ENCODE measurements around the gene DENND2A.
"Not testable (repeated sequence)": the region's sequence is repeated elsewhere in the genome, so short reads cannot be mapped to it uniquely, and the experiment has no call there.

DENND2A gene

DNA sequence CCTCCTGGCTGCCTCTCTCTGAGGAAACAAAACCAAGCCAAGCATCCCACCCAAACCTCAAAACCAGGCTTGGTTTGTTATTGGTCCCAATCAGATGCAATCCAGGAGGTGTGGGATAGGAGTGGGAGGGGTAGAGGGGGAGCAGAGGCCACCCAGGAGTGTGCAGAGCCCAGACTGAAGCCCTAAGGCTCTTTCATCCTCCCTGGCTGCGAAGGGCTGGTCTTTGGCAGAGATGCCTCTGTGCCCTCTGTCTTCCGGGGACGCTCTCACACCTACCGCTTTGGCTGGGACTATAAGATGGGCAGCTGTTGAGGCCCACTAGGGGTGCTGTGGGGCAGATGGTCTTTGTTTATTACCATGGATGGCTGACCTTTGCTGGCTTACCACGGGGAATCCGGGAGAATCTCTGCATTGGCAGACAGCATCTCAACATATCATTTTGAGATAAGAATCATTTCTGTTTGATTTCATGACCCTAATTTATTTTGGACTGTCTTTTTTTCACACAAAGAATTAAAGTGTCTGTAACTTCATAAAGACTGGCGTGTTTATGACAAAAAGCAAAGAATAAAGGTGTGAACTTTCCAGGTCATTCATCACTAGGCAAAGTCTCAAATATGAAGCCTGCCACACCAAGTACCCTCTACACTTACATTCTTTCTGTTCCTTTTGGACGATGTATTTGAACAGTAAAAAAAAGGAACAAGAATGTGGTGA is 6.5 kb upstream of the DENND2A start:
- no peak for DNase-seq (ENCODE audit: low read depth in 1 of 2, low spot score in 1 of 2)

DNA sequence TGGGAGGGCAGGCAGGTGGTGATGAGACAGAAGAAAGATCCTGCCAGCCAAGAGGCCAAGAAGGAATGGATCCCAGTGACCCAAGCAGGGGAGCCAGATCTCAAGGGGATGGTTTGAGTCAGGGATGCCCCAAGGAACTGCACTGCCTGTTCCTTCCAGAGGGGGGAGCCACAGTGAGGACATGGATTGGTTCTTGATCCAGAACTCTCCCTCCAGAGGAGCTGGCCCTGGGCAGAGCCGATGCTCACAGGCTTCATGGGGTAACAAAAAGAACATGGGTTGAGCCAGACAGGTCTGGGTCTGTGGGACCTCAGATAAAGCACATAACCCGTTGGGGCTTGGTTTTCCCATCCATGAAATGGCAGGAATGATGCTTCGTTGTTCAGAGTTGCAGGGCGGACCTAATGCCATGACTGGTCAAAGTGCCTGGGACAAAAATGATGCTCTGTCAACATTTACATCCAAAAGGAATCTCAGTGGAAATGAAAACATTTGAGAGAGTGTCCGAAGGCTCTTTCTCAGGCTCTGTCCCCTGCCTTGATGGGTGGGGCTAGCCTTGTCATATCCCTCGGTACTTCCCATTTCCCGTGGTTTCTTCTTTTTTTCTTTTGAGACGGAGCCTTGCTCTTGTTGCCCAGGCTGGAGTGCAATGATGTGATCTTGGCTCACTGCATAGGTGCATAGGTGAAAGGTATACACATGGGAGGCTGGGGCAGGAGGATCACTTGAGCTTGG is 4.7 kb upstream of the DENND2A start:
- DNase-seq (ENCODE audit: low read depth in 1 of 2, low spot score in 1 of 2) = no peak

DNA sequence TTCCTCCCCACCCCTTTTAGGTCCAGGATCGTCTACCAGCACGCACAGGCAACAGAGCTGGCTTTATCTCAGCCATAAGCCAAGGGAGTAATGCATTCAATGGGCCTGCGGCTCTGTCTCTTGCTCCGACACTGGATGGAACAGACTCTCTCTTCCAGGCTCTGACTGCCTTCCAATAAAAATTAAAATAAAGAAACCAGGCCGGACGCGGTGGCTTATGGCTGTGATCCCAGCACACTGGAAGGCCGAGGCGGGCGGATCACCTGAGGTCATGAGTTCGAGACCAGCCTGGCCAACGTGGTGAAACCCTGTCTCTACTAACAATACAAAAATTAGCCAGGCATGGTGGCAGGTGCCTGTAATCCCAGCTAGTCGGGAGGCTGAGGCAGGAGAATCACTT is 4.1 kb upstream of the DENND2A start:
- DNase-seq (ENCODE audit: low read depth in 1 of 2, low spot score in 1 of 2) = not testable (repeated sequence)

DNA sequence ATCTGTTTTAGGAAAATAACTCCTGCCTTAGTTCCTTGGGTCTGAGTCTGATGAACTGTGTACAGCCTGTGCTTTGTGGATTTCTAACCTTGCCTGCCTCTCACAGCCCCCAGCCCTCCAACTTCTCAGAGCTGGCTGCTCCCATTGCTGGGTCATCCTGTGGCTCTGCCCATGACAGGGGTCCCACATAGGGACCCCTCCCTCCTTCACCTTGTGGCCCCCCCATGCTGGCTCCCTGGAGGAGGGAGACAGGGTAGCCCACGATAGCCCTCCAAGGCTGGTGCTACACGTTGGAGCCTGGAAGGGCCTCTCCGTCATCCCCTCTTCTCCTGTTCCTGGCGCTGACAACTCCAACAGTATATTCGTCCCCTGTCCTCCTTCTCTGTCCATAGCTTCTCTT is 2.8 kb upstream of the DENND2A start:
- DNase-seq (ENCODE audit: low read depth in 1 of 2, low spot score in 1 of 2) = no peak

DNA sequence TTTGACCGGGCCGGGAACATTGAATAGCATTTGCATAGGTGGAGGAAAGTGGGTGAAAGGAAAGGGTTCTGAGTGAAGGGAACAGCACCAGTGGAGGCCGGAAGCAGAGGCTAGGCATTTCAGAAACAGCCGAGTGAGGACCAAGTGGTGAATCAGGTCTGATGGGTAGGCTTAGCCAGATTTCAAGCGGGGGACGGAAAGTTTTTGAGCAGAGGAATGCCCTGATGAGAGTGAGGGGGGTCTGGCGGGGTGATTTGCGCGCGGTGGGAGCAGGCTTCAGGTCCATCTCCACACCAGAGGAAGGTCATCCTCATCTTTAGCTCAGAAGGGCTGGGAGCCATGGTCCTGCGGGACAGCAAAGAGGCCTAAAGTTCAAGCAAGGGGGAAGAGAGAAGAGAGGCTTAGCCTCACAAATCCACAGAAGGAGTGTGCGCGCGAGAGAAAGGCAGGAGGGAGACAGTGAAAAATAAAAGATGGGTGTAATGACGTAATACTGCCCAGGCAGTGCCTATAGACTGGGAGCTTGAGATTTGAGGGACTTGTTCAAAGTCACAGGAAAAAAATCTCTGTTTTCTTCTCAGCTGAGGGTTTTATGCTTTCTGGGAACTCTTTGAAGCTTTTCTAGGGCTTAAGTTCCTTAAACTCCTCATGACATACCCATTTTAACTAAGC is 1.0 kb upstream of the DENND2A start:
- no peak for DNase-seq (ENCODE audit: low read depth in 1 of 2, low spot score in 1 of 2)

DNA sequence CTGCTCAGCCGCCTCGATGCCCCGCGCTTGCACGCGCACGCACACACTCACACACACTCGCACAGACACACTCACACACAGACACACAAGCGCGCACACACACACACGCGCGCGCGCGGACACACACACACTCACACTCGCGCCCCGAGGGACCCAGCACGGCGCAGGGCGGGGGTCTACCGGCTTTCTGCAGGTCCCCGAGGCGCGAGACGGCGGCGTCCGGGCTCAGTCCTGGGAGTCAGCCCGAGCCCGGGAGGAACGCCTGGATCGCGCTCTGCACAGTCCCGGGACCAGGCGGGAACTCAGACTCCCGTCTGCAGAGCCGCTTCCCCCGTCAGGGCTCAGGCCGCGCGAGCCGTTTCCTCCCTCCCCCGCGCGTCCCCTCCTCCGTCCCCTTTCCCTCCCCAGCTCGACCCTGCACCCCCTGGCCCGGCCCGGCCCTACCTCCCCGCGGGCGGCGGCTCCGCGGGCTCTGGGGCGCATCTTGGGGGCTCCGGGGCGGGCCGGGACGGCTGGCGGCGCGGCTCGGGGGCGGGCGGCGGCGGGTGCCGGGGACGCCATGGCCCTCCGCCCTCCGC is 464 bp downstream of the DENND2A start:
- no peak for DNase-seq (ENCODE audit: low read depth in 1 of 2, low spot score in 1 of 2)

DNA sequence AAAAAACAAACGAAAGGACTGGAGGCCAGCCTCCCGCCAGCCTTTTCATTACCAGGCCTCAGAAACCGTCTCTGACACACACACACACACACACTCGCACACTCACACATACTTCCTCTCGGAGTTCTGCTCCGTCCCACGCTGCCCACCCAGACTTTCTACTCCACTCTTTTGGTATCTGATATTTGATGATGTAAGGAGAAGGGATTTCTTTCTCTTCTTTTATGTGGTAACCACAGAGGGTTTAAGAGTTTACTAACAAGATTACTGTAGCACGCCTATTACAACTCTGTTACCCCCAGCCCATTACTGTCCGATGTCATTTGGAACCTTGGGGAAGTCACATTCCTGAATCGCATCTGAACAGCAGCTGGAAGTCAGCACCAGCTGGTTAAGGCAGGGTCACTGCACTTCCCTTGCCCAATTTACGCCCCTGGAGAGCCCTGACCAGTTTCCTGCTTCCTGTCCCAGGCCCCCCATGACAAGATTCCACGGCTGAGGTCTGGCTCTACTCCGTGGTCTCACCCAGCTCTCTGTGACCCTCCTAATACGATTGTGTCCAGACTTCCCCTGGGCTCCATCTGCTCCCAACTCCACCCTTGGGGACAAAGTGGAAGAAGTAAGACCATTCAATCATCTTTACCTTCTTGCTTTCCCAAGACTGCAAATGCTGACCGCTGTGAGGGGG is 1.1 kb downstream of the DENND2A start:
- DNase-seq (ENCODE audit: low read depth in 1 of 2, low spot score in 1 of 2) = no peak

DNA sequence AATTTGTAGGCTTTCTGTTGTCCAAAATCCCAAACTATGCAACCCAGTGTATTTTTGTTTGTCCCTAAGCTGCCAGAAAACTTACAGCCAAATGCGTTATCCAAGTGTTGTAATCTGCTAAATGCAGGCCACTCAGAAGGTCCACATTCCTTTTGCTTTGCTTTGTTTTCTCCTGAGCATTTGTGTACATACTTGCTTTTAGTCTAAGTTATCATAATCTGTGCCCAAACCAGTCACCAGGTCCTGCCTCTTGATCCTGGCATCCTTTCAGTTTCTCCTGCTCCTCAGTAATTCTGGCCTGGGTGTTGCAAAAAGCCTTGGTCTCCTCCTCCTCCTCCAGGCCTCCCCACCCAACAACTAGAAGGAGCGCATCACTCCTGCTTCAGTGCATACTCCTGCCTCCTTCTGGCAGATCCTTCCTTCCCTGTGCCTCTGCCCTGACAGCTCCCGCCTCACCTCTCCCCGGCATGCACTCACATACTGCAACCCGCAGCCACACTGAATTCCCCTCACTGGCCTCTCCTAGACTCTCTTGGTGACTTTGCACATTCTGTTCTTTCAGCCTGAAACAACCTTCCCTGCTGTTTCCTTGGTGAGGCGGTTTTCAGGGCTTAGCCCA is 2.3 kb downstream of the DENND2A start:
- no peak for DNase-seq (ENCODE audit: low read depth in 1 of 2, low spot score in 1 of 2)

DNA sequence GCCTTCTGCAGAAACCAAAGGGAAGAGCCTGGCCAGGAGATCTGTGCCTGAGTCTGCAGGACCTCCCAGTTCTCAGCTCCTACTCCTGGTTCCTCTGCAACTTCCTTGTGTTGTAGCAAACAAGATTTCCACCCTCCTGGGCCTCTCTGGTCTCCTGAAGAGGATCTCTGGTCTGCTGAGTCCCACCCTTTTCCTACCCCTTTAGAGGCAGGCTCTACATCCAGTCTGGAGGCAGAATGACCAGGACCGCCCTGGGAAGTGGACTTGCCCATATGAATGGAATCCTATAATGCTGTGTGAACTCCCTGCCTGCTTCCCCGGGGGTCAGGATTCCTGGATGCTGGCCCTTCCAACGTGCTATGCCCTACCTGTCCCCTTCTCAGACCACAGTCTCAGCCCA is 3.2 kb downstream of the DENND2A start:
- no peak for DNase-seq (ENCODE audit: low read depth in 1 of 2, low spot score in 1 of 2)

DNA sequence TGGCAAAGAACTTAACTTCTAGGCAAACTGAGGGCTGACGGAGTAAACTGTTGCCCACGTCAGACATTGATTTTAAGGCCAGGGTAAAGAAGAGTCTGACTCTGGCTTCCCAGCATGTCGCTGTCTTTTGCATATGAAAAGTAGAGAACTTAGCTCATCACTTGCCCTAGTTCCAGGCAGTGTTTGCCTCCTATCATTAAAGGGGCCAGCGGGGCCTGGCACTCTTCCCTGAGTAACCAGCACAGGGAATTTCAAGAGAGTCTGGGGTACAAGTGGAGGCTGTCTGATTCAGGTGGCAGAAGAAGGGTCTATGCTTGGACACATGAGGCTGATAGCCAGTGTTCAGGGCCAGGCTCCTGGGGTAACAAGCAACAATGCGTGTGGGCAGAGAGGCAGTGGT is 4.8 kb downstream of the DENND2A start:
- no peak for DNase-seq (ENCODE audit: low read depth in 1 of 2, low spot score in 1 of 2)

DNA sequence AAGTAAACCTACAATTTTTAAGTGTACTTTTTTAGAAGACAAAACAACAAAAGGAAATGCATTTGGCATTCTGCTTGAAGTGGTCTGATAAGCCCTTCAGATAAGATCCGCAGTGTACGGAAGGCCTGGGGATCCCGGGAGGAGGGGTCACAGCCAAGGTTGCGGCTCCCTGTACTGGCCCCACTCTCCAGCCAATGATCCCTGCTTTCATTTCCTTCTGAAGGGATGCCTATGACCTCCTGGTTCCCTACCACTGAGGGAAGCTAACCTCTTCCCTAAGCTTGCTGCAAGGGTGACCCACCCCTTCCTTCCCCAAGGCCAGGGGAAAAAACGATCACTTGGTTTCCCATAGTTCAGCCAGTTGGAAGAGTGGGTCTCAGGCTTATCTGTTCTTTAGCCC is 5.3 kb downstream of the DENND2A start:
- no peak for DNase-seq (ENCODE audit: low read depth in 1 of 2, low spot score in 1 of 2)

DNA sequence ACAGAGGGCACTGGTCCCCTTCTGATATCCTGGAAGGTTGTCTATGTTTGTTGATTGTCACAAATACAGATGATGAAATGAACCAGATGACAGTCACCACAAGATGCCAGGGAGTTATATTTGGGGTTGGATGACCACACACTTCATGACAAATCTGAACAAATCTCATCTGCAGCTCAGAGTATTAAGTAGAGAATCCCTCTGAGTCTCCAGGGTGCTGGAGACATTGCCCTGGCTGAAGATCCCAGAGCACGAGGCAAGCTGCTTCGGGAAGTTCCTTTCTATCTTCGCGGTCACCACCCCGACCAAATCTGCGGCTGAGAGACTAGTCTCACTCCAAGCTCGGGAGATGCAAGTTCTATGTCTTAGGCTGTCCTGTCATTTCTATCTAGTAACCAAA is 9.0 kb downstream of the DENND2A start:
- DNase-seq (ENCODE audit: low read depth in 1 of 2, low spot score in 1 of 2) = no peak

DNA sequence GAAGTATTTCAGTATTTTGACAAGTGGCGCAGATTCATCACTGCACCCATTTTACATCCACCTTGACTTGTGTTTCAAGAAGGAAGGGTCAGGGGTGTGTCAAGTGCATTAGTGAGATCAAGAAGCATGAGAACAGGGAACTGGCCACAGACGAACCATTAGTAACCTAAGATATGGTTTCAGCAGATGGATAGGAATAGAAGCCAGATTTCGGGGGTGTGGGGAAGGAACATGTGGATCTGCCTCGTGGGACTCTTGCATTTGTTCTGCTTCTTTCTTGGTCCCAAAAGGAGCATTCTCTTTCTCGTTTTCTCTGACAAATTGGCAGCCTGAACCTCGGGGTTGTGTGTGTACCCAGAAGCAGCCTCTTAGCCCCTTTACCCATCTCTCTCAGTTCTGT is 9.6 kb downstream of the DENND2A start:
- no peak for DNase-seq (ENCODE audit: low read depth in 1 of 2, low spot score in 1 of 2)

DNA sequence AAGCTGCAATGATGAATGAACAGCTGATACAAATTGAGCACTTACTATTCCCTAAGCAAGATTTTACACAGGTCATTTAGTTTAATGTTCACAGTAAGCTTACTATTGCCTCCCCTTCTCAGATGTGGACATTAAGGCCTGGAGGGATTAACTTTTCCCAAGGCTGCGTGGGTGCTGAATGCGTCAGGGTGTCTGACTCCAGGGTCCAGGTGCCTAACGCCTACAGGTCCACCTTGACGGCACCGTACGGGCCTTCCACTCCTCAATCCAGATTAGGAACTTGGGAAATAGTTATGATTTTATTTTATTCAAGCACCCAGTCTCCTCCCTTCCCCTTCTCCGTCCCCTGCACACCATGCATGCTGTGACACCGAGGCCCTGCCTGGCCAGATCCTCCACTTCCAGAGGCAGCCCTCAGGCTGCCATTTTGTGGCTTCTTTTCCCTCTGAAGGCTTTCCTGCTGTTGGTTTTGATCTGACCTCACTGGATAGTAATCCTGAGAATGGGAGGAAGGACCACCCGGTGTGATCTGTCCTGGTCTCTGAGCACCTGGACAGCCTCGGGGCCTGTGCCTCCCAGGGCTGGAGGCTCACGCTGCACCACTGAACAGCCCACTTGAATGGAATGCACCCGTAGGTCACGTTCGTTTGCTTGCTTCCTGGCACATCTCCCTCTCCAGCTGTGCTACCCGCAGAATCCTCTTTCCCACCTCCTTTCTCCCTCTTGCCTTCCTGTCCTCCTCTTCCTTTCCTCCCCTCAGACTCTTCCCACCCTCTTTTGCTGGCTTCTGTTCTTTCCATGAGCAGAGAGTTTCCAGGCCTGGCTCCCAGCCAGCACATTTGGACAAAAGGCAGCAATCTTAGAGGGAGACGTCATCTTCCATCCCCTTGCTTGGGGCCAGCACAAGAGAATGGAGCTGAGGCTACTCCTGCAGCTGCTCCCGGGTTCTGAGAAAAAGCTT is 14.4 kb downstream of the DENND2A start:
- DNase-seq (ENCODE audit: low read depth in 1 of 2, low spot score in 1 of 2) = no peak

DNA sequence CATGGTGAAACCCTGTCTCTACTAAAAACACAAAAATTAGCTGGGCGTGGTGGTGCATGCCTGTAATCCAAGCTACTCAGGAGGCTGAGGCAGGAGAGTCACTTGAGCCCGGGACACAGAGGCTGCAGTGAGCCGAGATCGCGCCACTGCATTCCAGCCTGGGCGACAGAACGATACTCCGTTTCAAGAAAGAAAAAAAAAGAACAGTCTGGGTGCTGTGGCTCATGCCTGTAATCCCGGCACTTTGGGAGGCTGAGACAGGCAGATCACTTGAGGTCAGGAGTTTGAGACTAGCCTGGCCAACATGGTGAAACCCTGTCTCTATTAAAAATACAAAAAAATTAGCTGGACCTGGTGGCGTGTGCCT is 15.4 kb downstream of the DENND2A start:
- not testable (repeated sequence) for DNase-seq (ENCODE audit: low read depth in 1 of 2, low spot score in 1 of 2)

DNA sequence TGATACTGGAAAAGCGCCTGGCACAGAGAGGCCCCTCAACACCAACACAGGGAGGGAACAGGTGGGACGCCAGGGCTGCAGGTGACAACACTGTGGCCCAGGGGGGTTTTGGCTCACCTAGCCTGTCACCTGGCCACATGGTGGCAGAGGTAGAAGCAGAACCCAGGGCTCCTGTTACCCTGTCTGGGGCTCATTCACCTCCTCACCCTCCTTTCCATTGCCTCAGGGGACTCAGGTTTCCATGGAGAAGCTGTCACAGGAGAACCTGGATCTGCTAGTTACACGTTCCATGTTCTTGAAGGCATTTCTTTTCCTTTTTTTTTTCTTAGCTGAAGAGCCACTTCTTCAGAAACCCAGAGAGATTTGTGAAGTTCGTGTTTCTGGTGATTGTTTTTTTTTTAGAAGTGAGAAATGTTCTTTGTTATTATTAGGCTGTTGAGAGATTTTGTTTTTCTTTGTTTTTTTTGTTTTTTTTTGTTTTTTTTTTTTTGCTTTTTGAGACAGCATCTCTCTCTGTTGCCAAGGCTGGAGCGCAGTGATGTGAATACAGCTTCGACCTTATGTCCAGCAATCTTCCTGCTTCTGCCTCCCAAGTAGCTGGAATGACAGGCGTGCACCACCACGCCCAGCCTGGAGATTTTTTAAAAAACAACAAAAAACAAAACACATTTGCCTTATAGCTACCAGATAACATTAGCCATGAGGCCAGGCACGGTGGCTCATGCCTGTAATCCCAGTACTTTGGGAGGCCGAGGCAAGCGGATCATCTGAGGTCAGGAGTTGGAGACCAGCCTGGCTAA is 16.0 kb downstream of the DENND2A start:
- no peak for DNase-seq (ENCODE audit: low read depth in 1 of 2, low spot score in 1 of 2)

DNA sequence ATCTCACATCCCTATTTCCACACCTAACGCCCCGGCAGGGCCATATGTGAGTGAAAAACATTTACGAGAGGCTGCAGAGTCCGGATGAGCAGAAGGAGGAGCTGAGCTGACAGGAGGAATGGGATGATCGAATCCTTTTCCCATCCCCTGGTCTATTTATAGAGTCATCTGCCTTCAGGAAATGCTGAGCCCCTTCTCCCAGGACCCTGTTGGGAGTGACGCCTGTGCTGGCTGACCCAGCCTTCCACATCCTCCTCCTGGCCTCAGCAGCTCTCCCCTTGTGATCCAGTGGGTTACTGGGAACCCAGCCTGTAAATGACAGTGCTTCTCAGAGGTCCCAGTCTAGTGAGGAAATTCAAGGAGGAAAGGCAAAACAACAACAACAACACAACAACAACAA is 16.6 kb downstream of the DENND2A start:
- DNase-seq (ENCODE audit: low read depth in 1 of 2, low spot score in 1 of 2) = no peak

DNA sequence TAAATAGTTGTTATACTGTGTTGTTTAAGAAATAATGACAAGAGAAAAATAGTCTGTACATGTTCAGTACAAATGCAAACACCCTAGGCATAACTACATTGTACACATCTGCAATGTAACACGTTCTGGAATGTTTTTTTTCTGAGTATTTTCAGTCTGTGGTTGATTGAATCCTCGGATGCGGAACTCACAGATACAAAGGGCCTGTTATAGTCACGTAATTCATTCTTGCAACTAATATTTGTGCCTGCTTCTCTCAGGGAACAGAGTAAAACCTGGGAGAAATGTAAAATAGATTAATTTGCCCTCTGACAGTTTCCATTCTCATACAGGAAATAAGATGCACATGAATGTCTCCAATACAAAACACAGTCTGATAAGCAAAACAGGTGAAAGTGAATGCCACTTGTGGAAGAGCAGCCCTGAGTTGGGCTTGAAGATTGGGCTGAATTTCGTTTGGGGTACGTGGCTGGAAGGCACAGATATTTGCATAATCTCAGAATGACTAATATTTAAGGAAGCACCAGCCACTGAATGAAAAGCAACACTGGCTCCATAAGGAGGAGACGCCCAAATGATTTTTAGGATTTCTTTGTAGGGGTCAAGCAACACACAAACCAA is 19.1 kb downstream of the DENND2A start:
- DNase-seq (ENCODE audit: low read depth in 1 of 2, low spot score in 1 of 2) = no peak
